ENCODE measurements around the gene AKT2.
"Not testable (repeated sequence)": the region's sequence is repeated elsewhere in the genome, so short reads cannot be mapped to it uniquely, and the experiment has no call there.

The AKT2 gene

DNA sequence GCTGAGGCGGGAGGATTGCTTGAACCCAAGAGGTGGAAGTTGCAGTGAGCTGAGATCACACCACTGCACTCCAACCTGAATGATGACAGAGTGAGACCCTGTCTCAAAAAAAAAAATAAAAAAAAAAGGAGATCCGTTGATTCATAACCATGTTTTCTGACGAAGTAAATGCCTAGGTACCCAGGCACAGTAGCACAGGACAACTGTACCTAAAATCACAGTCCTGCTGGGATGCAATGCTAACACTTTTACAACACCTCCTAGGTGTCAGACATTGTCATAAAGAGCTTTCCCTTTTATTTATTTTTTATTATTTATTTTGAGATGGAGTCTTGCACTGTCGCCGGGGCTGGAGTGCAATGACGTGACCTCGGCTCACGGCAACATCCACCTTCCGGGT lies 64.5 kb downstream of the AKT2 start:
- TF ChIP-seq CTCF (IDR thresholded peaks at IDR 0.05; ENCODE audit: low read depth, low read length), result no peak
- no peak overlapping the region for H3K4me3 ChIP-seq (replicated peaks in 1 of 2; ENCODE audit: low read depth in 2 of 2, low read length in 2 of 2)
- no peak for DNase-seq (ENCODE audit: low read depth in 2 of 2)

GRCh38 chr19:40219721-40220276 lies 65.3 kb downstream of the AKT2 start:
- H3K4me3 ChIP-seq (replicated peaks in 1 of 2; ENCODE audit: low read depth in 2 of 2, low read length in 2 of 2), result peak overlapping the region in 1 of 2 donors; percentile 43
- peak; percentile 63 to 85 for DNase-seq (ENCODE audit: low read depth in 2 of 2)
- TF ChIP-seq CTCF (IDR thresholded peaks at IDR 0.05; ENCODE audit: low read depth, low read length), result no peak

DNA sequence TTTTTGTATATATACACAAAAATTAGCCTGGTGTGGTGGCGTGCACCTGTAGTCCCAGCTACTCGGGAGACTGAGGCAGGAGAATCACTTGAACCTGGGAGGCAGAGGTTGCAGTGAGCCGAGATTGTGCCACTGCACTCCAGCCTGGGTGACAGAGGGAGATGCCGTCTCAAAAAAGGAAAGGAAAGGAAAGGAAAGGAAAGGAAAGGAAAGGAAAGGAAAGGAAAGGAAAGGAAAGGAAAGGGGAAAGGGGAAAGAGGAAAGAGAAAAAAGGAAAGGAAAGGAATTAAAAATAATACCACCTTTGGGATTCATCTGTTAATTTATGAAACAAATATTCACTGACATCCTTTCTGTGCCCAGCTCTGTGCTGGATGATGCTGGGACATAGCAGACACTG lies 66.1 kb downstream of the AKT2 start:
- not testable (repeated sequence) for H3K4me3 ChIP-seq (replicated peaks in 1 of 2; ENCODE audit: low read depth in 2 of 2, low read length in 2 of 2); DNase-seq (ENCODE audit: low read depth in 2 of 2)

DNA sequence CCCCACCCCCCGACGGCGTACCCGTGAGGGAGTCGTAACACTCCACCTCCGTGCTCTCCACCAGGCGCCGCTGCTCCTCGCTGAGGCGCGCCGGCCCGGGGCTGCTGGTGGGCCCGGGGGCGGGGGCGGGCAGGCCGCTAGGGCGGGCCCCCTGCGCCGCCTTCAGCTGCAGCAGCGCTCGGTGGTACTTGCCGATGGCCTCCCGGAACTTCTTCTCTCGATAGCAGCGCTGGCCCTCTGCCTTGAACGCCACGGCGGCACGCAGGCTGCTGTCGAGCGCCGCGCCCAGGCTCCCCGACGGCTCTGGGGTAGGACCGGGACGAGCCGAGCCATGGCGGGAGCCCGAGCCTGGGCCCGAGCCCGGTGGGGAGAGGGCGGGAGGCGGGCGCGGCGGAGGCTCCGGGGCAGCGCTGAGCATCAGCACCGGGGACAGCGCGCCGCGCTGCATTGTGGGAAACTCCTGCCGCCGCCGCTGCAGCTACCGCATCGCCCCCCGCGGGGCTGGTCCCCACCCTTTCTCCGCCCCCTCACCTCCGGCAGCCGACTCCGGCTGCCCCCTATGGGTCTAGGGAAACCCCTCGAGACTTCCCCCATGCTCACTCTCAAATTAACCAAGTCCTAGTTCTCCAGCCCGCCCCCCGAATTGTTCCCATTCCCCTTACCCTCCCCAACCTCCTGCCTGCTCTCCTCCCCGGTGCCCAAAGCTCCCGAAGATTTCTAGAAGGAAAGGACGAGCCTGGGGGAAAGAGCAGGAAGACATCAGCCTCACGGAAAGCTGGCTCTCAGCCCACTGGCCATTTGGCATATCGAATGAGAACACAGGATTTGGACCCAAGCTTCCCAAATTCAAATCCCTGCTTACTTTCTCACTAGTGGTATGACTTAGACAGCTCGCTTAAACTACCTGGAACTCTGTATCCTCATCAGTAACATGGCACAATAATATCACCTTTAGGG lies 66.9 kb downstream of the AKT2 start, which contains the start of gene TTC9B:
TSS of gene TTC9B (minus strand) at position 451 of the 957 bp plus-strand sequence. CDS start at position 448, 3 bp downstream.
- no peak for TF ChIP-seq CTCF (IDR thresholded peaks at IDR 0.05; ENCODE audit: low read depth, low read length)
- H3K4me3 ChIP-seq (replicated peaks in 1 of 2; ENCODE audit: low read depth in 2 of 2, low read length in 2 of 2), result no peak within 1 kb of the TSS
- DNase-seq (ENCODE audit: low read depth in 2 of 2), result peak in 1 of 2 donors; percentile 29

GRCh38 chr19:40217027-40217810 lies 67.9 kb downstream of the AKT2 start:
- H3K4me3 ChIP-seq (replicated peaks in 1 of 2; ENCODE audit: low read depth in 2 of 2, low read length in 2 of 2), result no peak overlapping the region
- peak; percentile 19 for TF ChIP-seq CTCF (IDR thresholded peaks at IDR 0.05; ENCODE audit: low read depth, low read length)
- DNase-seq (ENCODE audit: low read depth in 2 of 2), result no peak

GRCh38 chr19:40216777-40217026 lies 68.4 kb downstream of the AKT2 start:
- H3K4me3 ChIP-seq (replicated peaks in 1 of 2; ENCODE audit: low read depth in 2 of 2, low read length in 2 of 2), result no peak overlapping the region
- no peak for TF ChIP-seq CTCF (IDR thresholded peaks at IDR 0.05; ENCODE audit: low read depth, low read length)
- DNase-seq (ENCODE audit: low read depth in 2 of 2), result no peak
